ENCODE results near the gene IGLL5.

DNA sequence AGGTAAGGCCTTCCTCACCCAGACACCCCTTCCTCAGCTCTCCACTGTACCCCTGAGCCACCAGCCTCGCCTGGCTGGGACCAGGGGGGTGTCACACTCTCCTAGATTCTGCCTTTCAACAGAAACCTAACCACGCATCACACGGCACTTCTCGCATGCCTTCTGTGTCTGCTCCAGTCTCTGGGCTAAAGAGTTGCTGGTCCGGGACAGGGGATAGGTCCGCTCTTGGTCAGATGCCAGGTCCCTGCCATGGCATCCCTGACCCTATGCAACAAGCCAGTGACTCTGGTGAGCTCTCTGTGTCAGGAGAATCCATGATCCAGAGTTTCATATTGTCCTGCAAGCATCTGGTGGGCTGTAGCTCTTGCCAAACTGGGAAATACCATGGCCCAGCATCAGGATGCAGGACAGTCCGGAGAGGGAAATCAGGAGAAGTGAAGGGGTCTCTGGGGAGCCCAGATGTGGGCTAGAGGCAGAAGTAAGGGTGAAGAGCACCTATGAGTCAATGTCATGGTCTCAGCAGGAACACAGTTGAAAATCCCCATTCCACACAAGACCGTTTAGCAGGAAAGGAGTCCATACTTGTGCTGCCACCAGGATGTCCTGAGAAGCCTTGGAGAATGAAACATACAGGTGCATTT lies 14.1 kb downstream of the IGLL5 start:
- TF ChIP-seq, protein P1, sequence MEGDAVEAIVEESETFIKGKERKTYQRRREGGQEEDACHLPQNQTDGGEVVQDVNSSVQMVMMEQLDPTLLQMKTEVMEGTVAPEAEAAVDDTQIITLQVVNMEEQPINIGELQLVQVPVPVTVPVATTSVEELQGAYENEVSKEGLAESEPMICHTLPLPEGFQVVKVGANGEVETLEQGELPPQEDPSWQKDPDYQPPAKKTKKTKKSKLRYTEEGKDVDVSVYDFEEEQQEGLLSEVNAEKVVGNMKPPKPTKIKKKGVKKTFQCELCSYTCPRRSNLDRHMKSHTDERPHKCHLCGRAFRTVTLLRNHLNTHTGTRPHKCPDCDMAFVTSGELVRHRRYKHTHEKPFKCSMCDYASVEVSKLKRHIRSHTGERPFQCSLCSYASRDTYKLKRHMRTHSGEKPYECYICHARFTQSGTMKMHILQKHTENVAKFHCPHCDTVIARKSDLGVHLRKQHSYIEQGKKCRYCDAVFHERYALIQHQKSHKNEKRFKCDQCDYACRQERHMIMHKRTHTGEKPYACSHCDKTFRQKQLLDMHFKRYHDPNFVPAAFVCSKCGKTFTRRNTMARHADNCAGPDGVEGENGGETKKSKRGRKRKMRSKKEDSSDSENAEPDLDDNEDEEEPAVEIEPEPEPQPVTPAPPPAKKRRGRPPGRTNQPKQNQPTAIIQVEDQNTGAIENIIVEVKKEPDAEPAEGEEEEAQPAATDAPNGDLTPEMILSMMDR (conservative IDR thresholded peaks at IDR 0.05; ENCODE audit: low read depth, low read length), result no peak
- TF ChIP-seq EZH2phosphoT487 (IDR thresholded peaks at IDR 0.05; ENCODE audit: borderline replicate concordance, low read length), result no peak

All from PC-3 (cell line).